HG03378 (cell line): ENCODE results near the gene MRPS10.
"Not testable (repeated sequence)": the region's sequence is repeated elsewhere in the genome, so short reads cannot be mapped to it uniquely, and the experiment has no call there.

Experiments used
- ATAC-seq: cut with Tn5 transposase; IDR thresholded peaks from one replicate; pipeline ENCODE4 v1.9.1; 2021; ENCODE audit warnings: mild to moderate bottlenecking, moderate library complexity; ENCODE audit not compliant: unreplicated experiment

The MRPS10 gene

DNA sequence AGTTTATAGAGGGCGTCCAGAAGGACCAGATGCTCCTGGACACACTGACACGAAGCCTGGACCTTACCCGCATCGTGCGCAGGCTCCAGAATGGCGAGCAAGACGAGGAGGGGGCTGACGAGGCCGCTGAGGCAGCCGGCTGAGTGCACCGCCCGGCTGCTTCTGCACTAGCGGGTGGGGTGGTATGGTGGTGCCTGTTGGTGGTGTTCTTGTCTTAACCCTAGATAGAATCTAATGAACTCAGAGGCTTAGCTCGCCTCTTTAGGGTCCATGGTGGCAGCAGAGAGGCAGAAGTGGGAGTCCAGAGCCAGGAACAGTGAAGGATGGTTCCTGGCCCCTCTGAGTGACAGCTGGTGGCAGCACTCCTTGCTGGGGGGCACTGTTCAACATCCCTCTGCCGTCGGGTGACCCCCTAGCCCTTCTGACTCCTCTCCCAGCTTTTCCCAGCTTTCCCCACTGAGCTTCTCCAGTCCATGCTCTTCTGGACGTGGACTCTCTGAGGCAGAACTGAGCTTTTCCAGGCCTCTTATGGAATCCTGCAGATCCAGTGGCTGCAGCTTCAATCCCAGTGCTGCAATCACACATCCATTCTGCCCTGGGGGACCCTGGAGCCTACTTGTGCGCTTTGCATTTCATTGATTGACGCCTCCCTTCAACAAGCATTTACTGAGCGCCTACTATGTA is 38.3 kb downstream of the MRPS10 start:
- ATAC-seq = no peak

DNA sequence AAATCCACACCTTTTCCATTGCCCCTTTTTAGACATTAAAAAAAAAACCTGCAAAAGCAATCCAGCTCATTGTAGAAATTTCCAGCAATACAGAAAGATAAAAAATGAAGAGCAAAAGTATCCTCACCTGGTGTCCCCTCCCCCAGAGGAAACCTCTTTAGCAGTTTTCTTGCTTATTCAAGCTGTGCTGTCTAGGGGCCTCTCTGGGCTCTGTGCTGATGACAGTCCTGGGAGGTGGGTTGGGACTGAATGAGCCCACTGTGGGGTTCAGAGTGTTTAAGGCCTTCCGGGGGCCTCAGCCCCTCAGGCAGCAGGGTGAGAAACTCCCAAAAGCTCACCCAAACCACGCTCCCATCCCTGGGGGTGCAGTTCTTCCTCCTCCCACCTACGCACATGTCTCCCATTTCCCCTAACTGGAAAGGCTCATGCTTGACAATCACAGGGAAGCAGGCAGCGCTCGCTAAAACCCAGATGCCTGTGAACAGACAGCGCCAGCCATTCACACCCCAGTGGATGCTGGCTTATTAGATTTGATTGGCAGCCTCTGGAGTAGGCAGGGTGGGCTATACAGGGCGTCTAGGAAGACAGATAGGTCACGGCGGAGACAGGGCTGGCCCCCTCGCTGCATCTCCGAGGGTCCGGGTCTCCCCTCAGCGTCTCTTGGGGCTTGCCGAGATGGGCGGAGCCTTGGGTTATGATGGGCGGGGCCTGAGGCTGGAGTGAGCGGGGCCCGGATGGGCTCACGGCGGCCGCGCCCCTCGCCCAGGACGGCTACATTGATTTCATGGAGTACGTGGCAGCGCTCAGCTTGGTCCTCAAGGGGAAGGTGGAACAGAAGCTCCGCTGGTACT is 39.9 kb downstream of the MRPS10 start:
- no peak for ATAC-seq

- no peak for ATAC-seq
Observed at GRCh38 chr6:42176981-42177380, 40.7 kb downstream of the MRPS10 start.

DNA sequence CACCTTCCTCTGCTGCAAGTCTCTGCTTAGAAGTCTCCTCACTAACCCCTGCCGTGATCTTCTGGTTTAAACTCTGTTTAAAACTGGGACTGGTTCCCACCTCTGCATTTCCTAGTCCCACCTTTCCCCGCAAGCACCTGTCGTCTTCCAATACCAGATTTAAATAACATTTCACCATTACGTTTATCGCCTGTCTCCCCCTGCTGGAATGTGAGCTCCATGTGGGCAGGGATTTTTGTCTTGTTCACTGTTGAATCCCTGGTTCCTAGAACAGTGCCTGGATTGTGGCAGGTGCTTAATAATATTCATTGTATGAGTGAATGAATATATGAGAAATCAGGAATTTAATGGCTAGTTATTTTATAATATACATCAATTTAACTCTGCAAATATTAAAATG is 41.8 kb downstream of the MRPS10 start:
- ATAC-seq = no peak

GRCh38 chr6:42173101-42173500 is 44.6 kb downstream of the MRPS10 start, which contains the start of gene GUCA1A:
GUCA1A (plus strand) TSS chr6:42173364; CDS start chr6:42173614, 250 bp downstream.
- ATAC-seq = no peak

- no peak for ATAC-seq
Observed at GRCh38 chr6:42171813-42172581, 45.7 kb downstream of the MRPS10 start.

- not testable (repeated sequence) for ATAC-seq
Observed at GRCh38 chr6:42169780-42170179, 47.9 kb downstream of the MRPS10 start.

- no peak for ATAC-seq
Observed at GRCh38 chr6:42168650-42169049, 49.0 kb downstream of the MRPS10 start.

DNA sequence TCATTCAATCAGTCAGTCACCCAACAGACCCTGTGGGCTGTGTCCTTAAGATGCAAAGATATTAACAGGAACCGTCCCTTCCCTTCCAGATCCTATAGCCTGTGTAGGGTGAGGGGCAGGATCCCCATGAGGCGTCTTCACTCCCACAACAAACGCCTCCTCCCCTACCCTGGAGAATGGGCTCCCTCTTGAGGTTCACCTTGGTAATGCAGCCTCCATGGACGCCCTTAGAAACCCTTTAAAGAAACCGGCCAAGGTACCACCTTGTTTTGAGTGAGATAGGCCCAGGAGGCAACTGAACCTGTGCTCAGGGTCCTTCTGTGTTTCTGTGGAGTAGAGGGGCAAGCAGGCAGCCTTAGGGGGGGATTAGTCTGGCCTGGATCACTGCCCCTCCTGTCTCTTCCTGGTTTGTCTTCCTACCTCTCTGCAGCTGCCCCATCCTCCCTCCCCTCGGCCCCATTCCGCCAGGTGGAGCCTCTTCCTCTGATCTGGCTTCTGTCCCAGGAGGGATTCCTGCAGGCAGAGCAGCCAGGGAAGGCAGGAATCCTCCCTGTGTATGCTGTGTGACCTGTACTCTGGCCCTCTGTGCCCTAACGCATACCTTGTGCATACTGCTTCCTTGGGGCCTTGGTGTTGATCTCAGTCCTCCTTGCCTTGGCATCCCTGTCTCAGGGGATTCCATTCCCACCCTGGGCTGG is 51.1 kb downstream of the MRPS10 start:
- ATAC-seq = no peak

DNA sequence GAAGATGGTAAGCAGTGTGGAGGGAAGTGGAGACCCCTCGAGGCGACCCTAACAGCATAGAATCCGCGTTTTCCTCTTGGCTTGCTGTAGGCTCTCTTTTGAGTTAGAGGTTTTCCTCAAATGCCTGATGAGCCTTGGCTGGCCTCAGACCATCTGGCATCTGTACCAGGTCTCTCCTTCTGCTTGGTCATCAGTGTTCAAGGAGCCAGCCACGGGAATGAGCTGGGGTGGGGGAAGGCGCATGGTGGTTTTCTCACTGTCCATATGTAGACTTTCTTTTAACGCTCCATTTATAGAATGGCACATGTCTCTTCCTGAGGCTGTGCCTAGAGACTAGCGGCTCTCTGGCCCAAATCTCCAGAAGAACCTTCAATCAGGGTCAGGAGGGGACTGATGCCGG is 52.6 kb downstream of the MRPS10 start:
- ATAC-seq = no peak

- no peak for ATAC-seq
Observed at GRCh38 chr6:42163981-42164380, 53.7 kb downstream of the MRPS10 start.

- ATAC-seq = no peak
Observed at GRCh38 chr6:42162812-42163211, 54.8 kb downstream of the MRPS10 start.

DNA sequence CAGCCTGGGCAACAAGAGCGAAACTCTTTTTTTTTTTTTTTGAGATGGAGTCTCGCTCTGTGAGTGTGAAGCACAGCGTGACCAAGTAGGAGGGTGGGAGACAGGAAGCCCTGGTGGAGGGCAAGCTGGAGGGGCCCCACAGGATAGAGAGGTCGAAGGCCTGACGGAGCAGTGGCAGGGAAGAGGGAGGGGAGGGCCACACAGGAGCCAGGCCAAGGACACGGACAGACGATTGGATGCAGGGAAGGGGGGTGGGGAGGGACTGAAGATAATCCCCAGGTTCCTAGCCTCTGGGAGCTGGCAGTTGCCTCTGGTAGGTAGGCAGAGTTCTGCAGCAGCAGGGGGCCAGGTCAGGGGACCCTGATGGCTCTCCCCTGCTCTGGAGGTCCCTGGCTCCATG is 55.3 kb downstream of the MRPS10 start:
- ATAC-seq = no peak

GRCh38 chr6:42159431-42160024 is 58.1 kb downstream of the MRPS10 start:
- ATAC-seq = no peak

DNA sequence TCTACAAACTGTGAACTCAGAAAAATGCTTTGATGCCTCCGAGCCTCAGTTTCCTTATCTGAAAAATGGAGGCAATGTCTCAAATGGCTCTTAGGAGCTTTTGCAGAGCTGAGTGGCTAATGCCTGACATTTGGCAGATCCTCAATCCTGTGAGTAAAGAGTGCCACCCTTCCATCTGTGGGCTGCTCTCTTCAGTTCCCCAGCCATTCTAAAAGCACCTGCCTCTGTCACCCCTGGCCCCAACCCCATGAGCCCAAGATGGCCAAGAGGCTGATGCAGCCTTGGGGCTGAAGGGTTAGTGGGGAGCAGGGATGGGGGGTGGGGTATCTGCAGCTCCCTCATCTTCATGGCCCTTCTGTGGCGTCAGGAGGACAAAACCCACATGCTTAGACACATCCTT is 59.0 kb downstream of the MRPS10 start:
- no peak for ATAC-seq

GRCh38 chr6:42158011-42158410 is 59.6 kb downstream of the MRPS10 start:
- no peak for ATAC-seq
